Endothelial cell of umbilical vein (primary cell): Measurements from ENCODE around the gene USP48. TPM values are rescaled to one million over a fixed set of nuclear protein-coding genes. Genes with fewer than 3 reads are reported as not detected.

Source experiments
- BruUV-seq: library from RNA; stranded (reverse); fragments of 400-500 nt; replicated peaks from 2 replicates; lab custom pipeline; 2021; lab: Mats Ljungman, UMichigan
- CTCF ChIA-PET: fragments of 300-600, 350-600 bp; sonication (Branson Sonifier 250); formaldehyde crosslinking; loops from one replicate; lab custom pipeline; 2021; ENCODE audit warnings: antibody characterized with exemption, inconsistent platforms; lab: Charles Lee
- POLR2A ChIA-PET: fragments of 300-600, 350-600 bp; sonication (Branson Sonifier 250); formaldehyde crosslinking; loops from one replicate; lab custom pipeline; 2021; ENCODE audit warnings: antibody characterized with exemption, inconsistent platforms; lab: Charles Lee
- DNase-seq: peaks from one replicate; pipeline ENCODE4 v3.0.0-alpha.2; 2011; ENCODE audit warnings: low read depth, low spot score
- FAIRE-seq: peaks from 2 replicates; lab custom pipeline; 2011; peaks lifted over from hg19 to GRCh38; lab: Jason Lieb, UNC
- H2AFZ ChIP-seq: 2 replicates; pipeline ENCODE4 v1.6.0; 2012; ENCODE audit warnings: low read depth, low read length, control low read depth, inconsistent platforms
- H3K27ac ChIP-seq: 2 replicates; pipeline ENCODE4 v1.5.1; 2011; ENCODE audit warnings: low read depth, mild to moderate bottlenecking, control low read depth, low read length, moderate library complexity; ENCODE audit not compliant: insufficient read depth
- H3K27me3 ChIP-seq, 2 experiments: 2 replicates each; pipeline versions ENCODE4 v1.6.0 to v1.6.1; 2011; ENCODE audit warnings: low read length in 2 of 2, mixed read lengths in 1 of 2; ENCODE audit not compliant: control insufficient read depth in 2 of 2, insufficient read depth in 2 of 2
- H3K36me3 ChIP-seq, 2 experiments: 2 replicates in 1 of 2; 3 replicates in 1 of 2; pipeline ENCODE4 v1.5.1; 2011; ENCODE audit warnings: low read length in 2 of 2, mild to moderate bottlenecking in 1 of 2, moderate library complexity in 1 of 2; ENCODE audit not compliant: control insufficient read depth in 2 of 2, insufficient read depth in 2 of 2; ENCODE audit errors: extremely low read depth in 1 of 2
- H3K4me1 ChIP-seq: 3 replicates; pipeline ENCODE4 v1.5.1; 2011; ENCODE audit warnings: mild to moderate bottlenecking, low read length; ENCODE audit not compliant: control insufficient read depth, insufficient read depth; ENCODE audit errors: extremely low read depth
- H3K4me2 ChIP-seq: 2 replicates; pipeline ENCODE4 v1.6.1; 2011; ENCODE audit warnings: low read length, control low read depth, mixed read lengths; ENCODE audit not compliant: insufficient read depth
- H3K4me3 ChIP-seq, 3 experiments: fragments of 200-600 bp in 1 of 3; sonication (generic), shearing (Covaris generic) in 1 of 3; replicated peaks in 1 of 3; 2 replicates each; pipeline ENCODE4 v1.5.1; 2011 to 2016; ENCODE audit warnings: control low read depth in 3 of 3, low read length in 3 of 3, mild to moderate bottlenecking in 2 of 3, inconsistent platforms in 1 of 3, low read depth in 1 of 3, moderate library complexity in 1 of 3; ENCODE audit not compliant: insufficient read depth in 1 of 3
- H3K79me2 ChIP-seq: 2 replicates; pipeline ENCODE4 v1.6.0; 2012; ENCODE audit warnings: low read length, inconsistent platforms; ENCODE audit not compliant: control insufficient read depth, insufficient read depth
- H3K9ac ChIP-seq: replicated peaks from 2 replicates; pipeline ENCODE3; 2011; ENCODE audit warnings: low read length, control low read depth; ENCODE audit not compliant: insufficient read depth; ENCODE audit errors: extremely low read depth
- H3K9me1 ChIP-seq: replicated peaks from 3 replicates; pipeline ENCODE4 v1.6.0; 2011; ENCODE audit warnings: mild to moderate bottlenecking, low read length; ENCODE audit not compliant: control insufficient read depth, insufficient read depth; ENCODE audit errors: extremely low read depth
- H3K9me3 ChIP-seq: replicated peaks from 2 replicates; pipeline ENCODE4 v1.5.1; 2012; ENCODE audit warnings: low read length, inconsistent platforms; ENCODE audit not compliant: control insufficient read depth, insufficient read depth
- H4K20me1 ChIP-seq: replicated peaks from 2 replicates; pipeline ENCODE3; 2011; ENCODE audit warnings: mild to moderate bottlenecking, low read length; ENCODE audit not compliant: control insufficient read depth, insufficient read depth; ENCODE audit errors: extremely low read depth
- CTCF ChIP-seq, 2 donors: IDR thresholded peaks; 1 replicate in 1 of 2; 2 replicates in 1 of 2; pipeline ENCODE4 v1.5.1; 2011; ENCODE audit warnings: low read length in 2 of 2, mild to moderate bottlenecking in 2 of 2, moderate library complexity in 2 of 2, control low read depth in 1 of 2, inconsistent platforms in 1 of 2, low read depth in 1 of 2; ENCODE audit not compliant: insufficient read depth in 1 of 2; ENCODE audit errors: extremely low read depth in 1 of 2
- EZH2 ChIP-seq: IDR thresholded peaks from 2 replicates; pipeline ENCODE4 v1.6.1; 2012; ENCODE audit warnings: borderline replicate concordance, low read depth, mild to moderate bottlenecking, moderate library complexity, low read length, inconsistent platforms; ENCODE audit not compliant: severe bottlenecking
- FOS ChIP-seq: IDR thresholded peaks from 2 replicates; pipeline ENCODE4 v1.6.1; 2011; ENCODE audit warnings: mild to moderate bottlenecking, low read length, moderate library complexity, borderline replicate concordance; ENCODE audit not compliant: insufficient read depth
- GATA2 ChIP-seq: IDR thresholded peaks from 2 replicates; pipeline ENCODE4 v1.7.0; 2011; ENCODE audit warnings: low read depth, mild to moderate bottlenecking, moderate library complexity, mixed read lengths, low read length; ENCODE audit not compliant: insufficient read length, insufficient read depth
- JUN ChIP-seq: IDR thresholded peaks from 2 replicates; pipeline ENCODE4 v1.6.1; 2011; ENCODE audit warnings: borderline replicate concordance, low read depth; ENCODE audit not compliant: insufficient read length, insufficient read depth
- MAX ChIP-seq: IDR thresholded peaks from 2 replicates; pipeline ENCODE4 v1.6.1; 2011; ENCODE audit not compliant: insufficient read depth, insufficient read length
- MYC ChIP-seq: IDR thresholded peaks from one replicate; pipeline ENCODE4 v1.6.1; 2011; ENCODE audit warnings: mild to moderate bottlenecking, low read depth, low read length
- POLR2A ChIP-seq: IDR thresholded peaks from 2 replicates; pipeline ENCODE4 v1.6.1; 2012; ENCODE audit warnings: low read depth, mild to moderate bottlenecking, control low read depth, low read length
- POLR2AphosphoS5 ChIP-seq: IDR thresholded peaks from 2 replicates; pipeline ENCODE4 v1.6.1; 2012; ENCODE audit warnings: low read depth, mild to moderate bottlenecking, control low read depth, low read length, moderate library complexity; ENCODE audit not compliant: insufficient read depth
- dilution Hi-C: fragments of 300-500 bp; cut with MboI; formaldehyde crosslinking; loops from one replicate; pipeline ENCODE4 v1.15.0; 2019; ENCODE audit warnings: low sequenced_read_pairs; ENCODE audit not compliant: extremely low pct_ligation_motif_present
- intact Hi-C: fragments of 100-400 bp; cut with micrococcal nuclease; formaldehyde crosslinking; loops from one replicate; pipeline ENCODE4 v1.10.0; 2022
- polyA plus RNA-seq, 4 experiments: library from polyadenylated mRNA; depleted of rRNA in 3 of 4; stranded (reverse) in 3 of 4; unstranded in 1 of 4; fragments of >200 nt; gene quantifications; 2 replicates each; pipeline versions ENCODE4 v1.2.1 to v1.2.3, GENCODE V29; 2011 to 2012; ENCODE audit warnings: missing spikeins in 1 of 4
- total RNA-seq: library from RNA; stranded (reverse); gene quantifications from 2 replicates; pipeline ENCODE4 v1.2.3, GENCODE V29; 2021

USP48 gene
- total and polyA plus RNA-seq, 2 donors (not counting 3 experiments of a cell fraction or from before 2014, with no cell fraction given), result 27.2 to 149 TPM

GRCh38 chr1:21756393-21757089 lies 26.4 kb downstream of the USP48 start:
- POLR2A ChIA-PET, result no interaction called here
- FAIRE-seq, result no peak

More at GRCh38 chr1:21756393-21757089, 26.4 kb downstream of the USP48 start:
- no peaks in the 10 kb centered on the region for H4K20me1 ChIP-seq
- peaks cover 17 to 25% of the 10 kb centered on the region in 2 experiments for H3K36me3 ChIP-seq
- CTCF ChIA-PET, result no interaction called here
- peaks cover 61% of the 10 kb centered on the region for H3K79me2 ChIP-seq
- BruUV-seq, result no TSS peak
- H3K4me2 ChIP-seq, result no peak overlapping the region
- TF ChIP-seq CTCF (IDR thresholded peaks at IDR 0.05; ENCODE audit: extremely low read depth in 1 of 2, insufficient read depth in 1 of 2, low read depth in 1 of 2, low read length in 2 of 2) (no peak), MYC (no peak), FOS (no peak), GATA2 (no peak), MAX (no peak), POLR2AphosphoS5 (no peak), JUN (no peak), EZH2 (no peak), POLR2A (no peak)
- H3K27me3 ChIP-seq, result no peaks in the 10 kb centered on the region
- intact Hi-C loops, result no loop called here
- no peaks in the 10 kb centered on the region for H3K9me1 ChIP-seq
- no peak overlapping the region for H2AFZ ChIP-seq
- no peak overlapping the region for H3K27ac ChIP-seq
- DNase-seq, result no peak
- dilution Hi-C loops, result no loop called here
- no peaks in the 10 kb centered on the region for H3K9me3 ChIP-seq
- H3K4me3 ChIP-seq, result no peak overlapping the region
- H3K4me1 ChIP-seq, result no peaks in the 10 kb centered on the region
- H3K9ac ChIP-seq, result no peak overlapping the region
